ENCODE results near the gene TMEM200A. TPM values are rescaled to one million over a fixed set of nuclear protein-coding genes. Genes with fewer than 3 reads are reported as not detected.

TMEM200A gene
- total RNA-seq, 1 donor from 2014 or later: 3.9 TPM

GRCh38 chr6:130485870-130486269 lies 120.1 kb downstream of the TMEM200A start:
- Histone ChIP-seq H3K9me3 (no peaks in the 10 kb centered on the region), H3K27me3 (no peaks in the 10 kb centered on the region)

DNA sequence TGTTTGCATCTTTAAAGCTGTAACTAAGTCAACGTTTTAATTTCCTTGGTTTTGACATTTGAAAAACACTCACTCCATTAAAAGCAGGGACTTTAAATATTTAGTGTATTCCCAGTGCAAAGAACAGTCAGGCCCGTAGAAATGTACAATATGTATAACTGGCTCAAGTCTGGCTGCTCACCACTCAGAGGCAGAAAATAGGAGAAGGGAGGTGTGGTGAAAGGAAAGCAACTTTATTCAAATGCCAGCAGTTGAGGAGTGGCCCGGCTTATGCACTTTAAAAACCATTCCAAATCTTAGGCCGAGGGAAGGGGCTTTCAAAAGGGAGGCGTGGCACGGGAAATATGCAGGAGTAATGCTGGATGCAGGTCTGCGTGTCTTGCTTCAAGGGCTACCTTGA lies 120.6 kb downstream of the TMEM200A start:
- Histone ChIP-seq H3K4me1 (no peaks in the 10 kb centered on the region), H3K27me3 (no peaks in the 10 kb centered on the region), H3K36me3 (no peaks in the 10 kb centered on the region), H3K9me3 (no peaks in the 10 kb centered on the region), H3K27ac (no peak overlapping the region), H3K4me3 (no peak overlapping the region)
- TF ChIP-seq POLR2AphosphoS5 (IDR thresholded peaks at IDR 0.05; ENCODE audit: insufficient read depth in 1 of 2, low read depth in 1 of 2) (no peak), POLR2A (IDR thresholded peaks at IDR 0.05) (no peak)
- TF ChIP-seq, protein P1, sequence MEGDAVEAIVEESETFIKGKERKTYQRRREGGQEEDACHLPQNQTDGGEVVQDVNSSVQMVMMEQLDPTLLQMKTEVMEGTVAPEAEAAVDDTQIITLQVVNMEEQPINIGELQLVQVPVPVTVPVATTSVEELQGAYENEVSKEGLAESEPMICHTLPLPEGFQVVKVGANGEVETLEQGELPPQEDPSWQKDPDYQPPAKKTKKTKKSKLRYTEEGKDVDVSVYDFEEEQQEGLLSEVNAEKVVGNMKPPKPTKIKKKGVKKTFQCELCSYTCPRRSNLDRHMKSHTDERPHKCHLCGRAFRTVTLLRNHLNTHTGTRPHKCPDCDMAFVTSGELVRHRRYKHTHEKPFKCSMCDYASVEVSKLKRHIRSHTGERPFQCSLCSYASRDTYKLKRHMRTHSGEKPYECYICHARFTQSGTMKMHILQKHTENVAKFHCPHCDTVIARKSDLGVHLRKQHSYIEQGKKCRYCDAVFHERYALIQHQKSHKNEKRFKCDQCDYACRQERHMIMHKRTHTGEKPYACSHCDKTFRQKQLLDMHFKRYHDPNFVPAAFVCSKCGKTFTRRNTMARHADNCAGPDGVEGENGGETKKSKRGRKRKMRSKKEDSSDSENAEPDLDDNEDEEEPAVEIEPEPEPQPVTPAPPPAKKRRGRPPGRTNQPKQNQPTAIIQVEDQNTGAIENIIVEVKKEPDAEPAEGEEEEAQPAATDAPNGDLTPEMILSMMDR (IDR thresholded peaks at IDR 0.05): no peak
- intact Hi-C loops (cut with DNase I): no loop called here
- DNase-seq (ENCODE audit: extremely low spot score in 2 of 2): no peak

More at GRCh38 chr6:130485870-130486269, 120.1 kb downstream of the TMEM200A start:
- H3K36me3 ChIP-seq: no peaks in the 10 kb centered on the region
- intact Hi-C loops (cut with DNase I): no loop called here
- no peaks in the 10 kb centered on the region for H3K4me1 ChIP-seq
- H3K27ac ChIP-seq: no peak overlapping the region
- no peak overlapping the region for H3K4me3 ChIP-seq
- no peak for DNase-seq (ENCODE audit: extremely low spot score in 2 of 2)
- TF ChIP-seq, protein P1 (IDR thresholded peaks at IDR 0.05): no peak
- TF ChIP-seq POLR2AphosphoS5 (IDR thresholded peaks at IDR 0.05; ENCODE audit: insufficient read depth in 1 of 2, low read depth in 1 of 2) (no peak), POLR2A (IDR thresholded peaks at IDR 0.05) (no peak)

- TF ChIP-seq POLR2A (IDR thresholded peaks at IDR 0.05) (no peak), POLR2AphosphoS5 (IDR thresholded peaks at IDR 0.05; ENCODE audit: insufficient read depth in 1 of 2, low read depth in 1 of 2) (no peak)
- TF ChIP-seq, protein P1 (IDR thresholded peaks at IDR 0.05): no peak
- no peak overlapping the region for H3K4me3 ChIP-seq
- no peaks in the 10 kb centered on the region for H3K4me1 ChIP-seq
- no peak for DNase-seq (ENCODE audit: extremely low spot score in 2 of 2)
- no peaks in the 10 kb centered on the region for H3K27me3 ChIP-seq
- H3K36me3 ChIP-seq: no peaks in the 10 kb centered on the region
- H3K9me3 ChIP-seq: no peaks in the 10 kb centered on the region
- no peak overlapping the region for H3K27ac ChIP-seq
- intact Hi-C loops (cut with DNase I): no loop called here
Observed at GRCh38 chr6:130489514-130489913, 123.7 kb downstream of the TMEM200A start.

Other genes starting within 250 kb of the TMEM200A start
- 7.6 TPM for gene SAMD3, start 143.1 kb upstream of the TMEM200A start, total RNA-seq

Data from vagina (tissue), 2 donors.